Measurements from ENCODE around the gene SLA2.

DNA sequence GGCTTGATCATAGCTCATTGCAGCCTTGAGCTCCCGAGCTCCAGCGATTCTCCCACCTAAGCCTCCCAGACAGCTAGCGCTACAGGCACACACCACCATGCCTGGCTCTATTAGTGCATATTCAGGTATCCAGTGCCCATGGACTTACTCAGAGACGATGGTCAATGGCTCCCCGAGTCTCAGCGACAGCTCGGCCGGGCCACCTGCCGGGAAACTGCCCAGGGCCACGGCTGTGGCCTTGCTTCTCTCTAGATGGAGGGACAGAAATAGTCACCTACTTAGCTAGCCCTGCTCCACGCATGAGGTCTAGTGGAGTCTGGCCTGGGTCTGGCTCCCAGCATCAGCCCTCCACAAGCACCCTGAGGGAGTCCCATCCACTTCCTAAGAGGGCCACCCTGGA lies 11.7 kb downstream of the SLA2 start:
- TF ChIP-seq, protein P1, sequence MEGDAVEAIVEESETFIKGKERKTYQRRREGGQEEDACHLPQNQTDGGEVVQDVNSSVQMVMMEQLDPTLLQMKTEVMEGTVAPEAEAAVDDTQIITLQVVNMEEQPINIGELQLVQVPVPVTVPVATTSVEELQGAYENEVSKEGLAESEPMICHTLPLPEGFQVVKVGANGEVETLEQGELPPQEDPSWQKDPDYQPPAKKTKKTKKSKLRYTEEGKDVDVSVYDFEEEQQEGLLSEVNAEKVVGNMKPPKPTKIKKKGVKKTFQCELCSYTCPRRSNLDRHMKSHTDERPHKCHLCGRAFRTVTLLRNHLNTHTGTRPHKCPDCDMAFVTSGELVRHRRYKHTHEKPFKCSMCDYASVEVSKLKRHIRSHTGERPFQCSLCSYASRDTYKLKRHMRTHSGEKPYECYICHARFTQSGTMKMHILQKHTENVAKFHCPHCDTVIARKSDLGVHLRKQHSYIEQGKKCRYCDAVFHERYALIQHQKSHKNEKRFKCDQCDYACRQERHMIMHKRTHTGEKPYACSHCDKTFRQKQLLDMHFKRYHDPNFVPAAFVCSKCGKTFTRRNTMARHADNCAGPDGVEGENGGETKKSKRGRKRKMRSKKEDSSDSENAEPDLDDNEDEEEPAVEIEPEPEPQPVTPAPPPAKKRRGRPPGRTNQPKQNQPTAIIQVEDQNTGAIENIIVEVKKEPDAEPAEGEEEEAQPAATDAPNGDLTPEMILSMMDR (IDR thresholded peaks at IDR 0.05; ENCODE audit: poor library complexity, severe bottlenecking) = no peak
- TF ChIP-seq, protein P2, sequence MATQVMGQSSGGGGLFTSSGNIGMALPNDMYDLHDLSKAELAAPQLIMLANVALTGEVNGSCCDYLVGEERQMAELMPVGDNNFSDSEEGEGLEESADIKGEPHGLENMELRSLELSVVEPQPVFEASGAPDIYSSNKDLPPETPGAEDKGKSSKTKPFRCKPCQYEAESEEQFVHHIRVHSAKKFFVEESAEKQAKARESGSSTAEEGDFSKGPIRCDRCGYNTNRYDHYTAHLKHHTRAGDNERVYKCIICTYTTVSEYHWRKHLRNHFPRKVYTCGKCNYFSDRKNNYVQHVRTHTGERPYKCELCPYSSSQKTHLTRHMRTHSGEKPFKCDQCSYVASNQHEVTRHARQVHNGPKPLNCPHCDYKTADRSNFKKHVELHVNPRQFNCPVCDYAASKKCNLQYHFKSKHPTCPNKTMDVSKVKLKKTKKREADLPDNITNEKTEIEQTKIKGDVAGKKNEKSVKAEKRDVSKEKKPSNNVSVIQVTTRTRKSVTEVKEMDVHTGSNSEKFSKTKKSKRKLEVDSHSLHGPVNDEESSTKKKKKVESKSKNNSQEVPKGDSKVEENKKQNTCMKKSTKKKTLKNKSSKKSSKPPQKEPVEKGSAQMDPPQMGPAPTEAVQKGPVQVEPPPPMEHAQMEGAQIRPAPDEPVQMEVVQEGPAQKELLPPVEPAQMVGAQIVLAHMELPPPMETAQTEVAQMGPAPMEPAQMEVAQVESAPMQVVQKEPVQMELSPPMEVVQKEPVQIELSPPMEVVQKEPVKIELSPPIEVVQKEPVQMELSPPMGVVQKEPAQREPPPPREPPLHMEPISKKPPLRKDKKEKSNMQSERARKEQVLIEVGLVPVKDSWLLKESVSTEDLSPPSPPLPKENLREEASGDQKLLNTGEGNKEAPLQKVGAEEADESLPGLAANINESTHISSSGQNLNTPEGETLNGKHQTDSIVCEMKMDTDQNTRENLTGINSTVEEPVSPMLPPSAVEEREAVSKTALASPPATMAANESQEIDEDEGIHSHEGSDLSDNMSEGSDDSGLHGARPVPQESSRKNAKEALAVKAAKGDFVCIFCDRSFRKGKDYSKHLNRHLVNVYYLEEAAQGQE (IDR thresholded peaks at IDR 0.05; ENCODE audit: borderline replicate concordance) = no peak
- TF ChIP-seq RAD21 (conservative IDR thresholded peaks at IDR 0.05) = no peak

Data from neural cell (in vitro differentiated cells).